Stimulated activated CD8-positive, alpha-beta memory T cell treated with anti-CD3 and anti-CD28 coated beads, Interleukin-15, amount 100 ng/mL, for 4 hours (primary cell): ENCODE data around the gene KLK1.

Source experiments
- DNase-seq, 2 donors: peaks; one replicate each; pipeline ENCODE4 v3.0.0-alpha.2; 2020; ENCODE audit warnings: low read depth in 2 of 2

Gene KLK1

DNA sequence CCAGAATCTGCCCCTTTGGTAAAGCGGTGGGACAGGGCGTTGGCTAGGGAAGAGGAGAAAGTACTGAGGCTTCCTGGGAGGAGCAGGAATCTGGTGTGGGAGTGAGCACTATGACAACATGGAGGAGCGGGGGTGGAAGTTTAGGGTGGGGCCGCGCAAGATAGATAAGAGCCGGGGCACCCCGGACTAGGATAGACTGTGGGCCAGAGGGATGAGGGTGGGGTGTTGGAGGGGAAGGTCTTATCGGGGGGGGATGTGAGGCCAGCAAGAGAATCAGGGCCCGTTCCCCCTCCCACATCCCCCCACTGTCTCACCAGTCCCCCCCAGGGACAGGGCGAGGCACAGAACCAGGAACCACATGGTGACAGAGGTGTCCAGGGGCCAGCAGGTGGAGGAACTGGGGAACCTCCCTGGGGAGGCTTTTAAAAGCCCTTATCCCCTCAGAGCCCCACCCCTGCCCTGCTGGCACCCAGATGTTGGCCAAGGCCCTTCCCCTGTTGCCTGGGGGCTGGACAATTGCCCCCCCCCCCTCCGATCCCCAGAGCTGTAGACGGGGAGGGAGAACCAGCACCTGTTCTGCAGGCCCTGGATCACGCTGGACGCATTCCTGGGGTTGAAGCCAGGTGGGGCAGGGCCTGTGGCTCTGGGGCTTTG lies at the start of gene KLK1:
KLK1 (minus strand) TSS at position 399 of the 654 bp plus-strand sequence; CDS start at position 360, 39 bp downstream.
- no peak for DNase-seq

DNA sequence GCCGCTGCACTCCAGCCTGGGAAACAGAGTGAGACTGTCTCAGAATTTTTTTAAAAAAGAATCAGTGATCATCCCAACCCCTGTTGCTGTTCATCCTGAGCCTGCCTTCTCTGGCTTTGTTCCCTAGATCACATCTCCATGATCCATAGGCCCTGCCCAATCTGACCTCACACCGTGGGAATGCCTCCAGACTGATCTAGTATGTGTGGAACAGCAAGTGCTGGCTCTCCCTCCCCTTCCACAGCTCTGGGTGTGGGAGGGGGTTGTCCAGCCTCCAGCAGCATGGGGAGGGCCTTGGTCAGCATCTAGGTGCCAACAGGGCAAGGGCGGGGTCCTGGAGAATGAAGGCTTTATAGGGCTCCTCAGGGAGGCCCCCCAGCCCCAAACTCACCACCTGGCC lies 49.5 kb upstream of the KLK1 start, which contains the start of gene KLK2:
KLK2 (plus strand) TSS at position 384 of the 400 bp plus-strand sequence. CDS start 35 bp downstream, outside the sequence.
- no peak for DNase-seq

GRCh38 chr19:50870417-50871089 lies 47.0 kb upstream of the KLK1 start:
- DNase-seq = no peak

DNA sequence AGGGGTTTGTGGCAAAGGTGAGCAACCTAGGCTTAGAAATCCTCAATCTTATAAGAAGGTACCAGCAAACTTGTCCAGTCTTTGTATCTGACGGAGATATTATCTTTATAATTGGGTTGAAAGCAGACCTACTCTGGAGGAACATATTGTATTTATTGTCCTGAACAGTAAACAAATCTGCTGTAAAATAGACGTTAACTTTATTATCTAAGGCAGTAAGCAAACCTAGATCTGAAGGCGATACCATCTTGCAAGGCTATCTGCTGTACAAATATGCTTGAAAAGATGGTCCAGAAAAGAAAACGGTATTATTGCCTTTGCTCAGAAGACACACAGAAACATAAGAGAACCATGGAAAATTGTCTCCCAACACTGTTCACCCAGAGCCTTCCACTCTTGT lies 45.9 kb upstream of the KLK1 start:
- no peak for DNase-seq

DNA sequence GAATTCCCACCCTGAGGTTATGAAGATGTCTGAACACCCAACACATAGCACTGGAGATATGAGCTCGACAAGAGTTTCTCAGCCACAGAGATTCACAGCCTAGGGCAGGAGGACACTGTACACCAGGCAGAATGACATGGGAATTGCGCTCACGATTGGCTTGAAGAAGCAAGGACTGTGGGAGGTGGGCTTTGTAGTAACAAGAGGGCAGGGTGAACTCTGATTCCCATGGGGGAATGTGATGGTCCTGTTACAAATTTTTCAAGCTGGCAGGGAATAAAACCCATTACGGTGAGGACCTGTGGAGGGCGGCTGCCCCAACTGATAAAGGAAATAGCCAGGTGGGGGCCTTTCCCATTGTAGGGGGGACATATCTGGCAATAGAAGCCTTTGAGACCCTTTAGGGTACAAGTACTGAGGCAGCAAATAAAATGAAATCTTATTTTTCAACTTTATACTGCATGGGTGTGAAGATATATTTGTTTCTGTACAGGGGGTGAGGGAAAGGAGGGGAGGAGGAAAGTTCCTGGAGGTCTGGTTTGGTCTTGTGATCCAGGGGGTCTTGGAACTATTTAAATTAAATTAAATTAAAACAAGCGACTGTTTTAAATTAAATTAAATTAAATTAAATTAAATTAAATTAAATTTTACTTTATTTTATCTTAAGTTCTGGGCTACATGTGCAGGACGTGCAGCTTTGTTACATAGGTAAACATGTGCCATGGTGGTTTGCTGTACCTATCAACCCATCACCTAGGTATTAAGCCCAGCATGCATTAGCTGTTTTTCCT lies 38.1 kb upstream of the KLK1 start:
- no peak for DNase-seq

- DNase-seq = no peak
These were observed 37.4 kb upstream of the KLK1 start for GRCh38 chr19:50861010-50861409.

DNA sequence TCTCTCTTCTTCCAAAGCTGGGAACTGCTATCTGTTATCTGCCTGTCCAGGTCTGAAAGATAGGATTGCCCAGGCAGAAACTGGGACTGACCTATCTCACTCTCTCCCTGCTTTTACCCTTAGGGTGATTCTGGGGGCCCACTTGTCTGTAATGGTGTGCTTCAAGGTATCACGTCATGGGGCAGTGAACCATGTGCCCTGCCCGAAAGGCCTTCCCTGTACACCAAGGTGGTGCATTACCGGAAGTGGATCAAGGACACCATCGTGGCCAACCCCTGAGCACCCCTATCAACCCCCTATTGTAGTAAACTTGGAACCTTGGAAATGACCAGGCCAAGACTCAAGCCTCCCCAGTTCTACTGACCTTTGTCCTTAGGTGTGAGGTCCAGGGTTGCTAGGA lies 36.3 kb upstream of the KLK1 start:
- no peak for DNase-seq

DNA sequence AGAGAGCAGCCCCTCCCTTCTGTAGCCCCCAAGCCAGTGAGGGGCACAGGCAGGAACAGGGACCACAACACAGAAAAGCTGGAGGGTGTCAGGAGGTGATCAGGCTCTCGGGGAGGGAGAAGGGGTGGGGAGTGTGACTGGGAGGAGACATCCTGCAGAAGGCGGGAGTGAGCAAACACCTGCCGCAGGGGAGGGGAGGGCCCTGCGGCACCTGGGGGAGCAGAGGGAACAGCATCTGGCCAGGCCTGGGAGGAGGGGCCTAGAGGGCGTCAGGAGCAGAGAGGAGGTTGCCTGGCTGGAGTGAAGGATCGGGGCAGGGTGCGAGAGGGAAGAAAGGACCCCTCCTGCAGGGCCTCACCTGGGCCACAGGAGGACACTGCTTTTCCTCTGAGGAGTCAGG lies 35.3 kb upstream of the KLK1 start:
- no peak for DNase-seq

GRCh38 chr19:50857366-50857765 lies 33.8 kb upstream of the KLK1 start:
- DNase-seq = no peak

- no peak for DNase-seq
These were observed 31.2 kb upstream of the KLK1 start, which contains the start of gene KLK3 for GRCh38 chr19:50854636-50855410. Gene KLK3 (plus strand): TSS chr19:50854915. CDS start chr19:50854956, 41 bp downstream.

DNA sequence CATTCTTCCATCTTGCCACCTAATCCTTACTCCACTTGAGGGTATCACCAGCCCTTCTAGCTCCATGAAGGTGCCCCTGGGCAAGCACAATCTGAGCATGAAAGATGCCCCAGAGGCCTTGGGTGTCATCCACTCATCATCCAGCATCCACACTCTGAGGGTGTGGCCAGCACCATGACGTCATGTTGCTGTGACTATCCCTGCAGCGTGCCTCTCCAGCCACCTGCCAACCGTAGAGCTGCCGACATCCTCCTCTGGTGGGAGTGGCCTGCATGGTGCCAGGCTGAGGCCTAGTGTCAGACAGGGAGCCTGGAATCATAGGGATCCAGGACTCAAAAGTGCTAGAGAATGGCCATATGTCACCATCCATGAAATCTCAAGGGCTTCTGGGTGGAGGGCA lies 28.0 kb upstream of the KLK1 start:
- DNase-seq = no peak

DNA sequence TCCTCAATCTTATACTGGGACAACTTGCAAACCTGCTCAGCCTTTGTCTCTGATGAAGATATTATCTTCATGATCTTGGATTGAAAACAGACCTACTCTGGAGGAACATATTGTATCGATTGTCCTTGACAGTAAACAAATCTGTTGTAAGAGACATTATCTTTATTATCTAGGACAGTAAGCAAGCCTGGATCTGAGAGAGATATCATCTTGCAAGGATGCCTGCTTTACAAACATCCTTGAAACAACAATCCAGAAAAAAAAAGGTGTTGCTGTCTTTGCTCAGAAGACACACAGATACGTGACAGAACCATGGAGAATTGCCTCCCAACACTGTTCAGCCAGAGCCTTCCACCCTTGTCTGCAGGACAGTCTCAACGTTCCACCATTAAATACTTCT lies 27.2 kb upstream of the KLK1 start:
- no peak for DNase-seq

GRCh38 chr19:50844296-50844935 lies 20.8 kb upstream of the KLK1 start:
- DNase-seq = no peak

DNA sequence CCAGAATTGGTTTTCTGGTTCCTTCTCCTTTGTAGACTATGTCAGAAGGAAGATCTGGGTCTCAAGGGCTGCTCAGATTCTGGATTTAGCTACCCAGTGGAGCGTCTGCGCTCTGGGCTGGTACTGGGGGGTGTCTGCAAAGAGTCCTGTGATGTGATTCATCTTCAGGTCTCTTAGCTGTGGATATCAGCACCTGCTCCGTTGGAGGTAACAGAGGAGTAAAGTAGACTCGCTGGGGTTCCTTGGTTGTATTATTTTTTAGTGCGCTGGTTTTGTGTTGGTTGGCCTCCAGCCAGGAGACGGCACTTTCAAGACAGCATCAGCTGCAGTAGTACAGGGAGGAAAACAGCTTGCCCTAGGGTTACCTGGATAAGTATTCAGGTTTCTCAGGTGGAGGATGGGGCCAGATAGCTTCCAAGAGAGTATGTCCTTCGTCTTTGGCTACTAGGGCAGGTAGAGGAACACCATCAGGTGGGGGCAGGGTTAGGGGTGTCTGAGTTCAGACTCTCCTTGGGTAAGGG lies 20.2 kb upstream of the KLK1 start:
- DNase-seq = no peak

- no peak for DNase-seq
These were observed 19.6 kb upstream of the KLK1 start for GRCh38 chr19:50843205-50843604.

GRCh38 chr19:50842130-50842529 lies 18.5 kb upstream of the KLK1 start:
- no peak for DNase-seq

DNA sequence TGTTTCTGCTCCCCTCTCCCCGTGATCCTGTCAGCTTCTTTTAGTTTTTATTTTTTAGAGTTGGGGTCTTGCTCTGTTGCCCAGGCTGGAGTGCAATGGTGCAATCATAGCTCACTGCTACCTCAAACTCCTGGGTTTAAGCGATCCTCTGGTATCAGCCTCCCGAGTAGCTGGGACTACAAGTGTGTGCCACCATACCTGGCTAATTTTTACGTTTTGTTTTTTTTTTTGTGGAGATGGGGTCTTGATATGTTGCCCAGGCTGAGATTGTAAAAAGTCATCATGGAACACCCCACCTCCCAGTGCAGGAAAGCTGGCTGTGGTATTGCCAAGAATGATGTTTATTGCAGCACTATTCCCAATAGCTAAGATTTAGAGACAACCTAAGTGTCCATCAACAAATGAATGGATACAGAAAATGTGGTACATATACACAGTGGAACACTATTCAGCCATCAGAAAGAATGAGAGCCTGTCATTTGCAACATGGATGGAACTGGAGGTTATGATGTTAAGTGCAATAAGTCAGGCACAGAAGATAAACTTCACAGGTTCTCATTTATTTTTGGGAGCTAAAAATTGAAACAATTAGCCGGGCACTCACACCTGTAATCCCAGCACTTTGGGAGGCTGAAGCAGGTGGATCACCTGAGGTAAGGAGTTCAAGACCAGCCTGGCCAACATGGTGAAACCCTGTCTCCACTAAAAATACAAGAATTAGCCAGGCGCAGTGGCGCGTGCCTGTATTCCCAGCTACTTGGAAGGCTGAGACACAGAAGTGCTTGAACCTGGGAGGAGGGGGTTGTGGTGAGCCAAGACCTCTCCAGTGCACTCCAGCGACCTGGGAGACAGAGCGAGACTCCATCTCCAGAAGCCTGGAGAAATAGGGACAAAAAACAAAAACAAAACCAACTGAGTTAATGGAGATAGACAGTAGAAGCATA lies 16.4 kb upstream of the KLK1 start:
- DNase-seq = no peak

GRCh38 chr19:50838239-50838638 lies 14.7 kb upstream of the KLK1 start:
- DNase-seq = no peak

DNA sequence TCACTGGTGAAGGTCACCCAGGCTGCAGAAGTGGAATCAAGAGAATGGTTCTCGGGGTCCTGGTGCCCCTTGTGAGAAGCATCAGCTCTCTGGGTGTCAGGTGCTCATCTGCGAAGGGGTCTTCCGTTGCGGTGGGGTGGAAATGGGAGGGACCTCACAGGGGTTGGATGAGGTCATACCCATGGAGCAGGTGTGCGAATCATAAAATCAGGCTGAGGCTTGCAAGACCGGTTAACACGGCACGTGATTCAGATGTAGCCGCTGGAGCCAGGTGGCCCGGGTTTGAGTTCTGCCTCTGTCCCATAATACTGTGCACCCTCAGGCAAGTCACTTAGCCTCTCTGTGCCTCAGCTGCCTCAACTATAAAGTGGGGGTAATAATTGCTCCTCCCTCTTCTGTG lies 13.7 kb upstream of the KLK1 start:
- no peak for DNase-seq
